Measurements from ENCODE around the gene SEC16A. TPM values are rescaled to one million over a fixed set of nuclear protein-coding genes. Genes with fewer than 3 reads are reported as not detected.

SEC16A gene
- total RNA-seq, 1 donor from 2014 or later: 66.1 TPM

DNA sequence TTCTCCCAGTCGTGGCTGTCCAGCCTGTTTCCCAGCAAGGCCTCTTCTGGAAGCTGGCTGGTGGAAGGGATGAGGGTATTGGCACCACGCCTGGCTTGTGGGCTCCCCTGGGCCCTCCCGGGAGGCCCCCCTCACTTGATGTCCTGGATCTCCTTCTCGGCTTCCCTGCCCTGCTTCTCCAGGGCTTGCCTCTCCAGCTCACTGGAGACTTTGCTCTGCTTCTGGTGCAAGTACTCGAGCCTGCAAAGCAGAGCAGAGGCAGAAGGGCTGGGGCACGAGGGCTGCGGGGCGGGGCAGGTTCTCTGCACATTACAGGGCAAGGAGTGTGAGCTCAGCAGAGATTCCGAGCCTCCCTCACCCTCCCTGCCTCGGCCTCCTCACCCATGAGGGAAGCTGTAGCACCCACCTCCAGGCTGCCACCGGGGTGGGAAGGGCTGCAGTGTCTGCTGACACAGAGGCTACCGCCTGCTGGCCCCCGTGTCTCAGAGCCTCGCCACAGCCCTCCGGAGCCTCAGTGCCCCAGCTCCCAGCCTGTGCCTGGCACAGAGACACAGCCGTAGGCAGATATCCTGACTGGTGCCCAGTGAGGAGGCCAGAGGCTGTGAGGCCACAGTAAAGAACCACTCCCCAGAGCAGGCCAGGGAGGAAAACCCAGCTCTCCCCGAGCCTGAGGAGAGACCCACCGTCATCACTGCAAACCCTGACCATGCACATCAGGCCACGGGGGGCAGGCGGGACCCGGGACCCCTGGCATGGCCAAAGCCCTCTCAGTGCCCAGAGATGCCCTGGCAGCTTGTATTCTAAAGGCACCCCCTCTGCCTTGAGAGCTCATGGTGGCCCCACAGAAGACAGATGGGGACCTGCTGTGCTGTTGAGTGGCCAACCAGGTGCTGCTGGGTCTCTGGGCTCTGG is 90.0 kb downstream of the SEC16A start:
- TF ChIP-seq, protein P1, sequence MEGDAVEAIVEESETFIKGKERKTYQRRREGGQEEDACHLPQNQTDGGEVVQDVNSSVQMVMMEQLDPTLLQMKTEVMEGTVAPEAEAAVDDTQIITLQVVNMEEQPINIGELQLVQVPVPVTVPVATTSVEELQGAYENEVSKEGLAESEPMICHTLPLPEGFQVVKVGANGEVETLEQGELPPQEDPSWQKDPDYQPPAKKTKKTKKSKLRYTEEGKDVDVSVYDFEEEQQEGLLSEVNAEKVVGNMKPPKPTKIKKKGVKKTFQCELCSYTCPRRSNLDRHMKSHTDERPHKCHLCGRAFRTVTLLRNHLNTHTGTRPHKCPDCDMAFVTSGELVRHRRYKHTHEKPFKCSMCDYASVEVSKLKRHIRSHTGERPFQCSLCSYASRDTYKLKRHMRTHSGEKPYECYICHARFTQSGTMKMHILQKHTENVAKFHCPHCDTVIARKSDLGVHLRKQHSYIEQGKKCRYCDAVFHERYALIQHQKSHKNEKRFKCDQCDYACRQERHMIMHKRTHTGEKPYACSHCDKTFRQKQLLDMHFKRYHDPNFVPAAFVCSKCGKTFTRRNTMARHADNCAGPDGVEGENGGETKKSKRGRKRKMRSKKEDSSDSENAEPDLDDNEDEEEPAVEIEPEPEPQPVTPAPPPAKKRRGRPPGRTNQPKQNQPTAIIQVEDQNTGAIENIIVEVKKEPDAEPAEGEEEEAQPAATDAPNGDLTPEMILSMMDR (IDR thresholded peaks at IDR 0.05): no peak
- intact Hi-C loops (cut with DNase I): no loop called here
- no peaks in the 10 kb centered on the region for H3K4me1 ChIP-seq
- H3K27me3 ChIP-seq: no peaks in the 10 kb centered on the region
- H3K27ac ChIP-seq: no peak overlapping the region
- DNase-seq (ENCODE audit: low spot score in 2 of 2): no peak
- H3K36me3 ChIP-seq: peaks cover 69 to 82% of the 10 kb centered on the region in 2 donors
- H3K4me3 ChIP-seq: no peak overlapping the region
- H3K9me3 ChIP-seq: no peaks in the 10 kb centered on the region

DNA sequence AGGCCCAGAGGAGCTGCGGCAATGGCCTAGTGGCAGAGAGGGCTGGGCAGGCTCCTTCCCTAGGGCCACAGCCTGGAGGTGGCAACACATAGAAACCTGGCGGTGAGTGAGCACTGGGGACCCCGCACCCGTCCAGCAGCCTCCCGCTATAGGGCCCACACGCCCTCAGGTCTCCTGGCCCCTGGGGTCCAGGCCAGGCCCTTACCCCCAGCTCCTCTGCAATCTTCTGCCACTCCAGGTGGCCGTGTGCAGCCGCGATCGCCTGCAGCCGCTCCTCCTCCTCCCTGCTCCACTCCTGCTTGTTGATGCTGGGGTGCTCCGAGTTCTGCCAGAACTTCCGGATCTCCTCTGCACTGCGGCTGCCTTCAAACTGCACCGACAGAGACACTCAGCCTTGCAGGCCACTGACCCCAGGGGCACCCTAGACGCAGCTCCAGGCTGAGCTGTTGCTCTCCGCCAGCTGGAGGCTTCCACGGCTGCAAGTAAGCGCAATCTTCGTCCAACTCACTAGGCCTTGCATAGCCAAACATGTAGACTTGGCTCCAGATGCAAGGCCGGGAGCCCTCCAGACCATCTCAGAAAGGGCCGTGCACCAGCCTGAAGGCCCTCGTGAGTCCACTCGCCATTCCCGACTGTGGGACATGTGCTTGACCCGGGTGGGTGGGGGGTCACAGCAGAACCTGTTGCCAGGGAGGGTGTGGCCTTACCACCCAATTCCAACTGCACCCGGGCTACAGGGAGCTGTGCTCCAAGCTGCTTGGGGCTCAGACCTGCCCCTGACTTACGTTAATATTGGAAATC is 90.9 kb downstream of the SEC16A start:
- Histone ChIP-seq H3K27me3 (no peaks in the 10 kb centered on the region), H3K36me3 (peaks cover 73 to 86% of the 10 kb centered on the region in 2 donors), H3K9me3 (no peaks in the 10 kb centered on the region), H3K4me1 (no peaks in the 10 kb centered on the region), H3K4me3 (no peak overlapping the region), H3K27ac (no peak overlapping the region)
- DNase-seq (ENCODE audit: low spot score in 2 of 2): no peak
- TF ChIP-seq, protein P1 (IDR thresholded peaks at IDR 0.05): no peak
- intact Hi-C loops (cut with DNase I): no loop called here

Other genes starting within 250 kb of the SEC16A start
- 3.7 TPM for gene QSOX2, start 237.2 kb downstream of the SEC16A start, total RNA-seq
- under 0.01 TPM for gene CCDC187, start 178.9 kb downstream of the SEC16A start, total RNA-seq
- 85.1 TPM for gene GPSM1, start 155.5 kb downstream of the SEC16A start, total RNA-seq
- 191 TPM for gene DNLZ, start 119.3 kb downstream of the SEC16A start, total RNA-seq
- 0.43 TPM for gene CARD9, start 109.4 kb downstream of the SEC16A start, total RNA-seq
- gene SNAPC4, start 82.9 kb downstream of the SEC16A start, total RNA-seq: 9.4 TPM
- gene ENTR1, start 72.4 kb downstream of the SEC16A start, total RNA-seq: 27.7 TPM
- gene PMPCA, start 72.4 kb downstream of the SEC16A start, total RNA-seq: 69.1 TPM
- gene INPP5E, start 43.2 kb downstream of the SEC16A start, total RNA-seq: 20.2 TPM
- gene NOTCH1, start 63.0 kb upstream of the SEC16A start, total RNA-seq: 120 TPM
- 443 TPM for gene EGFL7, start 179.9 kb upstream of the SEC16A start, total RNA-seq
- gene AGPAT2, start 204.4 kb upstream of the SEC16A start, total RNA-seq: 129 TPM
- 86.2 TPM for gene DIPK1B, start 229.5 kb upstream of the SEC16A start, total RNA-seq